HEK293T (cell line): ENCODE data around the gene SLC26A9.

ENCODE experiments used
- CTCF ChIA-PET: fragments of 350-600 bp; formaldehyde crosslinking; extraction: SDS; loops from one replicate; lab custom pipeline; 2021; ENCODE audit warnings: antibody characterized with exemption, inconsistent platforms; lab: Yijun Ruan, JAX
- POLR2A ChIA-PET: fragments of 350-600 bp; formaldehyde crosslinking; extraction: SDS; loops from one replicate; lab custom pipeline; 2020; ENCODE audit warnings: antibody characterized with exemption, inconsistent platforms; lab: Yijun Ruan, JAX
- DNase-seq: peaks from one replicate; pipeline ENCODE4 v3.0.0; 2012; ENCODE audit warnings: mixed read lengths; ENCODE audit errors: extremely low spot score
- ARNT ChIP-seq: fragments of 450-650 bp; IDR thresholded peaks from 2 replicates; pipeline ENCODE4 v1.6.1; 2017; ENCODE audit warnings: mild to moderate bottlenecking
- BHLHE40 ChIP-seq: fragments of 450-650 bp; IDR thresholded peaks from 2 replicates; pipeline ENCODE4 v1.6.1; 2016; ENCODE audit warnings: mild to moderate bottlenecking, moderate library complexity, borderline replicate concordance
- CTBP1 ChIP-seq: fragments of 450-650 bp; IDR thresholded peaks from 2 replicates; pipeline ENCODE4 v1.6.1; 2016; ENCODE audit warnings: borderline replicate concordance
- ELF4 ChIP-seq: fragments of 450-650 bp; IDR thresholded peaks from 2 replicates; pipeline ENCODE4 v1.6.1; 2017; ENCODE audit warnings: antibody characterized with exemption
- FOXA1 ChIP-seq: fragments of 450-650 bp; IDR thresholded peaks from 2 replicates; pipeline ENCODE4 v1.6.1; 2016; ENCODE audit warnings: mild to moderate bottlenecking
- FOXK2 ChIP-seq: fragments of 450-650 bp; IDR thresholded peaks from 2 replicates; pipeline ENCODE4 v1.6.1; 2016; ENCODE audit warnings: mild to moderate bottlenecking
- FOXM1 ChIP-seq: fragments of 450-650 bp; IDR thresholded peaks from 2 replicates; pipeline ENCODE4 v1.6.1; 2017; ENCODE audit warnings: mild to moderate bottlenecking, borderline replicate concordance
- HDGF ChIP-seq: fragments of 450-650 bp; IDR thresholded peaks from 2 replicates; pipeline ENCODE4 v1.6.1; 2017; ENCODE audit warnings: antibody characterized with exemption, borderline replicate concordance
- L3MBTL2 ChIP-seq: fragments of 450-650 bp; conservative IDR thresholded peaks from 2 replicates; pipeline ENCODE4 v1.6.1; 2016; ENCODE audit warnings: mild to moderate bottlenecking
- LEF1 ChIP-seq: fragments of 450-650 bp; IDR thresholded peaks from 2 replicates; pipeline ENCODE4 v1.6.1; 2017; ENCODE audit warnings: mild to moderate bottlenecking, borderline replicate concordance
- NFRKB ChIP-seq: fragments of 450-650 bp; IDR thresholded peaks from 2 replicates; pipeline ENCODE4 v1.6.1; 2016; ENCODE audit warnings: mild to moderate bottlenecking, moderate library complexity
- SP1 ChIP-seq: fragments of 450-650 bp; IDR thresholded peaks from 2 replicates; pipeline ENCODE4 v1.6.1; 2017
- SUZ12 ChIP-seq: fragments of 450-650 bp; IDR thresholded peaks from 2 replicates; pipeline ENCODE4 v1.6.1; 2016; ENCODE audit warnings: mild to moderate bottlenecking
- TARDBP ChIP-seq: fragments of 450-650 bp; IDR thresholded peaks from 2 replicates; pipeline ENCODE4 v1.6.1; 2016
- ZNF384 ChIP-seq: fragments of 450-650 bp; IDR thresholded peaks from 2 replicates; pipeline ENCODE4 v1.6.1; 2016
- TF ChIP-seq, protein P1 (sequence below): fragments of 450-650 bp; IDR thresholded peaks from 2 replicates; pipeline ENCODE4 v1.6.1; 2016

Gene SLC26A9

DNA sequence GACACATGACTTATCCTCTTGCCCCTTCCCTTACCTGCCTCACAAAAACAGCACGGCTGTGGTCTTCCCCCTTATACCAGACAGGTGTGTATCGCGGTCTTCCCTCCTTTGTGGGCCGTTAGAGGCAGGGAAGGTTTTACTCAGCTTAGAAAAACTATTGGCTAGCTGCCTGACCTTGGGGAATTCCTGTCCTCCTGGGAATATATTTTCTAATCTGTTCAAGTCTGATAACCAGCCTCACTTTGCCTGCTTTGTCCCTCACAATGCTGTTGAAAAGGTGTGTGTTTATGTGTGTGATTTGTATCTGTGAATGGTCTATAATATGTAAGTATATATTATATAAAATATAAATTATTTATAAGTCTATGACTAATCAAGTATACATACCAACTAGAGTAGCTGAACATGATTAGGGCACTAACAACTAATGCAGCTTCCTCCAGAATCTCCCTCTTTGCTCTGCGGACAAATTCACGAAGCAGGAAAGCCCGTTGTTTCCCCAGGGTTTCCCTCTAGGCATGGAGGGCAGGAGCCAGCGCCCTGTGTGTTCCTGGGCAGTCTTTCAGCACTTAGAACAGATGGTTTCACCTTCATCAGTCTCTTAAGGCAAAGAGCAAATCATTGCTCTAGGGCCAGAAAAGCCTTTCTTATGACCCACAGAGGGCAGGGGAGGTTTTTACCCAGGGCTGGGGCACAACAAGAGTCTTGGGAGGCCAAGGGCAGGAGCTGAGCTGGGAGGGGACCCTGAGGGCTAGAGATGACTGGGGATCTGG lies 25.6 kb downstream of the SLC26A9 start:
- ChIA-PET POLR2A (interaction anchor here (0.6 kb wide), 1 partner anchor 532 kb away, joined by 3 read pairs; no protein-coding TSS in a partner anchor), CTCF (interaction anchor here (0.6 to 7.4 kb wide), 6 partner anchors 15 to 295 kb away, joined by 3 to 197 read pairs (median 4); no protein-coding TSS in a partner anchor)
- no peak for TF ChIP-seq ZNF384
- no peak for TF ChIP-seq NFRKB
- TF ChIP-seq SP1: no peak
- no peak for DNase-seq

DNA sequence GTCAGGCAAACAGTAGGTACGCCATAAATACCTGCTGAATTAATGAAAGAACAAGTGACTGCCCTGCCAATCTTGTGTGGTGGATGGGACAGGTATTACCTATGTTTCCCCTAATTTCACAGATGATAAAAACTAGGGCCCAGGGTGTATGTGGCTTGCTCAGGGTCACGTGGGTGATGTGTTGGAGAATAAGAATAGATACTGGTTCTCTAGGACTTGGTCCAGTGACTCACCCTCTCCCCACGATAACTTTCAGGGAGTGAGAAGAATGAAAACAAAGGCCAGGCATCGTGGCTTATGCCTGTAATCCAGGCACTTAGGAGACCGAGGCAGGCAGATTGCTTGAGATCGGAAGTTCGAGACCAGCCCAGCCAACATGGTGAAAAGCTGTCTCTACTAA lies 26.7 kb downstream of the SLC26A9 start:
- no peak for DNase-seq
- POLR2A ChIA-PET: no interaction called here
- TF ChIP-seq, protein P1, sequence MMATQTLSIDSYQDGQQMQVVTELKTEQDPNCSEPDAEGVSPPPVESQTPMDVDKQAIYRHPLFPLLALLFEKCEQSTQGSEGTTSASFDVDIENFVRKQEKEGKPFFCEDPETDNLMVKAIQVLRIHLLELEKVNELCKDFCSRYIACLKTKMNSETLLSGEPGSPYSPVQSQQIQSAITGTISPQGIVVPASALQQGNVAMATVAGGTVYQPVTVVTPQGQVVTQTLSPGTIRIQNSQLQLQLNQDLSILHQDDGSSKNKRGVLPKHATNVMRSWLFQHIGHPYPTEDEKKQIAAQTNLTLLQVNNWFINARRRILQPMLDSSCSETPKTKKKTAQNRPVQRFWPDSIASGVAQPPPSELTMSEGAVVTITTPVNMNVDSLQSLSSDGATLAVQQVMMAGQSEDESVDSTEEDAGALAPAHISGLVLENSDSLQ: no peak
- TF ChIP-seq ELF4: no peak
- TF ChIP-seq LEF1: no peak
- no peak for TF ChIP-seq FOXA1
- TF ChIP-seq ARNT: no peak
- TF ChIP-seq ZNF384: no peak
- TF ChIP-seq TARDBP: no peak
- no peak for TF ChIP-seq FOXM1
- no peak for TF ChIP-seq HDGF
- CTCF ChIA-PET: interaction anchor here (1.7 to 7.4 kb wide), 3 partner anchors 62 to 190 kb away, joined by 4 to 197 read pairs (median 15); no protein-coding TSS in a partner anchor

DNA sequence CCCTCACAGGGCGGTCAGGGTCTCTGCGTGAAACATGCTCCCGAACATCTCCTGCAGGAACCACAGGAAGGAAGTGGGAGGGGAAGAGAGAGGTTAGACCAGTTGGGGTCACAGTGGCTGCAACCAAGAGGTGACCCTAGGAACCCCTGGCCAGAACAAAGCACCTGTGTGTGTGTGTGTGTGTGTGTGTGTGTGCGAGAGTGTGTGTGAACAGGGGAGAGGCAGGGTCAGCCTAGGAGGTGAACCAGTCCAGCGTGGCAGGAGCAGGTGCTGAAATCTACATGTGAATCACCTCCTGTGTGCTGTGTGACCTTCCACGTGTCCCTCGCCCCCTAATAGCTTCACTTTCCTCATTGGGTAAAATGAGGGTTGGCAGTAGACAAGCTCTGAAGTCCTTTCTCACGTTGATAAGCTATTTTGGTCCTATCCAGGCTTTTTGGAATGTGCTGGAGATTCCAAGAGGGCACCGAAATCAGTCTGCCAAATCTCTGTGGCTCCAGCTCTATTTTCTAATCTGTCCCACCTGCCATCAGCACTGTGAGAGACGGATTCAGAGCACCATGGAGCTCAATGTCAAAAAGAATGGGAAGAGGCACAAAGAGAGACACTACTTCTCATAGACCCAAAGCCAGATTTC lies 27.8 kb downstream of the SLC26A9 start:
- no peak for DNase-seq
- TF ChIP-seq, protein P1: no peak
- TF ChIP-seq BHLHE40 (no peak), L3MBTL2 (no peak), ARNT (no peak), SUZ12 (no peak), CTBP1 (no peak), TARDBP (no peak), LEF1 (no peak), ELF4 (no peak), ZNF384 (no peak), HDGF (no peak), FOXM1 (no peak), NFRKB (no peak), FOXK2 (no peak), SP1 (no peak), FOXA1 (no peak)
- ChIA-PET CTCF (interaction anchor here (2.3 to 7.4 kb wide), 2 partner anchors 63 to 124 kb away, joined by 9 to 197 read pairs; no protein-coding TSS in a partner anchor), POLR2A (no interaction called here)

DNA sequence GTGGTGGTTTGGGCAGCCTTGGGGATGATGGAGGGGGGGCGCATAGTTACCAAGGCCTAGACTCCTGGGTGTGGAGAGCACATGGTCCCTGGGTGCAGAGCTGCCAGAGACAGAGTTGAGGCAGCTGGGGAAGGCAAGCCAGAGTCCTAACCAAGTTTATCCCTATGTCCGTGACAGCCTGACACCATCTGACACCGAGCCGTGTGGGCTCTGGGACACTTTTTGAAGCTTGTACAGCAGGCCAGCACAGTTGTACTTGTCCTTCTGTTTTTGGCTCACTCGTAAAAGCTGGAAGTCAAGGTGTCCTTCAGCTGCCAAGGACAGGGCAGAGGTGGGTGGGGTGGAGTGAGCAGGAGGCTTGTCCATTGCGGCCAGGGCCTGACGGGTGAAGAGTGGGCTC lies 28.5 kb downstream of the SLC26A9 start:
- POLR2A ChIA-PET: no interaction called here
- DNase-seq: no peak
- TF ChIP-seq BHLHE40 (no peak), FOXM1 (no peak), SUZ12 (no peak)
- CTCF ChIA-PET: interaction anchor here (2.3 kb wide), 1 partner anchor 123 kb away, joined by 9 read pairs; no protein-coding TSS in a partner anchor

DNA sequence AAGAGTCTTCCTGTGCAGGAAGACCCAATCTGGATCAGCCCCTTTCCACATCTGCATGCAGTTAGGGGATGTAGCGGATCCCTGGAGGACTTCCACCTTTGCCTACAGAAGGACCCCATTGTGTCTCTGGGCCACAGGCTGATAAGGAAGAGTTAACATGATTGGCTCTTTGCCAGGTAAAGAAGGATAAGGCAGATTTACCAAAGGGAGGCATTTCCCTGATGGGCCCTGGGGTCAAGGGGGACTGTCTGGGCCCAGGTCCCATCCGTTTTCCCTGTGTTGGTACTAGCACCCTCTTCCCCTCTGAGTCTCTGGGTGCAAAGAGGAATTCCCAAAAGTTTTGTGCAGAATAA lies 29.1 kb downstream of the SLC26A9 start:
- no peak for DNase-seq
- CTCF ChIA-PET: interaction anchor here (2.3 kb wide), 1 partner anchor 122 kb away, joined by 9 read pairs; no protein-coding TSS in a partner anchor
- TF ChIP-seq NFRKB (no peak), HDGF (no peak), BHLHE40 (no peak), FOXK2 (no peak), FOXA1 (no peak), ELF4 (no peak), L3MBTL2 (no peak), ARNT (no peak), LEF1 (no peak), TARDBP (no peak), SUZ12 (no peak), CTBP1 (no peak), FOXM1 (no peak), ZNF384 (no peak), SP1 (no peak)
- TF ChIP-seq, protein P1: no peak

DNA sequence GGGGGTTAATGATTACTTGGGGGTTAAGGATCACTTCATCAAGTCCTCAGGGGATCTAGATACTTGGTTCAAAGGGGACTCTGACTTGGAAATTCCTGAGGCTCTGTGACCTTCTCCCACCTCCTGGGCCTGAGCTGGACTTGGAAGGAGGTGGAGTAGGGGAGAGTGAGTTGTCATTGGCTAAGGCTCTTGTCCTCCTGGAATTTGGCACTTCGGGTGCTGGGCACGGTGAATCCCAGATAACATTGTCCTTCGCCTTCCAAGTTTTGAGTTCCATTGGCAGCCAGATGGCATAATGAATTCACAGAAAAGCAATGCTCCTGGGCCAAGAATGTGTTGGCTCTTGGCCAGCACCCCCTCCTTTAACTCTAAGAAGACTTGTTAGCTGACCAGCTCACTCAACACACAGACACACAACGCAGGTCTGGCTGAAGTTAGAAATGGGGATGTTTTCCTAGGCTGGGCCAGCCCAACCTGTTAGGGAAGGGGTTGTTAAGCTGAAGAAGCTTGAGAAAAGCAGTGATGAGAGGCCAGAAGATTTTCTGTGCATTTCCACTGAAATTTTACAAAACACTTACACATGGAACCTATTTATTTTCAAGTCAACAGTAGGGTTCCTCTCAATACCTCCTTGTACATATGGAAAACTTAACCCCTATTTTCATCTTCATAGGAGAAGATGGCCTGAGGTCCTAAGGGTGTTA lies 29.7 kb downstream of the SLC26A9 start:
- TF ChIP-seq FOXA1 (no peak), BHLHE40 (no peak), NFRKB (no peak), FOXK2 (no peak), FOXM1 (no peak), TARDBP (no peak), ELF4 (no peak), L3MBTL2 (no peak), LEF1 (no peak), SUZ12 (no peak), HDGF (no peak), CTBP1 (no peak), ZNF384 (no peak), ARNT (no peak)
- TF ChIP-seq, protein P1: no peak
- ChIA-PET POLR2A (no interaction called here), CTCF (interaction anchor here (2.0 to 2.3 kb wide), 2 partner anchors 64 to 122 kb away, joined by 8 to 9 read pairs; no protein-coding TSS in a partner anchor)
- no peak for DNase-seq

More for the DNA sequence above, 29.1 kb downstream of the SLC26A9 start:
- POLR2A ChIA-PET: no interaction called here
